ENCODE results near the gene ZNF683. TPM values are rescaled to one million over a fixed set of nuclear protein-coding genes. Genes with fewer than 3 reads are reported as not detected.

The ZNF683 gene
- total and polyA plus RNA-seq, 10 of the 15 experiments (the other 5 are each of a cell fraction or from before 2014, with no cell fraction given) = not detected

- in situ Hi-C loops (cut with MboI) (no loop called here), intact Hi-C loops (cut with micrococcal nuclease; ENCODE audit: unreplicated experiment) (no loop called here)
These were observed 22.2 kb downstream of the ZNF683 start for GRCh38 chr1:26350343-26350700.

More at GRCh38 chr1:26350343-26350700, 22.2 kb downstream of the ZNF683 start:
- H4K20me1 ChIP-seq (ENCODE audit: control insufficient read depth, insufficient read depth) = no peaks in the 10 kb centered on the region
- DNase-seq (ENCODE audit: low read depth, low spot score) = no peak
- 13% methylated on average over 2 of the region's 2 CpGs for WGBS (ENCODE audit: insufficient coverage, insufficient replicate concordance, low lambda C conversion rate, missing lambda C conversion rate)
- H3K9me3 ChIP-seq (replicated peaks; ENCODE audit: control insufficient read depth, insufficient read depth, low read length) = no peaks in the 10 kb centered on the region
- no peak for TF ChIP-seq SUZ12 (IDR thresholded peaks at IDR 0.05; ENCODE audit: unreplicated experiment)
- TF ChIP-seq NR2C2 (IDR thresholded peaks at IDR 0.05; ENCODE audit: borderline replicate concordance, control insufficient read depth, insufficient read length, low read depth) = no peak
- TF ChIP-seq LARP7 (IDR thresholded peaks at IDR 0.05) = no peak
- no peak for TF ChIP-seq EED (IDR thresholded peaks at IDR 0.05; ENCODE audit: low read depth)
- no peak for TF ChIP-seq CBX5 (IDR thresholded peaks at IDR 0.05; ENCODE audit: low read depth)
- TF ChIP-seq ZNF687 (IDR thresholded peaks at IDR 0.05) = no peak
- H3K36me3 ChIP-seq (ENCODE audit: control insufficient read depth in 2 of 2, insufficient read depth in 2 of 2, low read length in 1 of 2) = no peaks in the 10 kb centered on the region
- no peak overlapping the region for H3K27ac ChIP-seq (ENCODE audit: control insufficient read depth, insufficient read depth)
- H2AFZ ChIP-seq (ENCODE audit: control insufficient read depth, low read depth, low read length) = no peak overlapping the region
- SMC1A ChIA-PET (ENCODE audit: uncharacterized antibody, unreplicated experiment) = no interaction called here
- no peak overlapping the region for H3K4me3 ChIP-seq
- CTCF ChIA-PET = interaction anchor here (1.0 to 3.4 kb wide), 3 partner anchors 29 to 66 kb away, joined by 3 to 13 read pairs (median 4); partner anchors contain the start of gene CD52
- FAIRE-seq = no peak
- H3K9ac ChIP-seq (ENCODE audit: control insufficient read depth, insufficient read depth, low read length) = no peak overlapping the region
- no peaks in the 10 kb centered on the region for H3K4me1 ChIP-seq (ENCODE audit: control insufficient read depth, insufficient read depth, low read length)
- no peaks in the 10 kb centered on the region for H3K79me2 ChIP-seq (ENCODE audit: control insufficient read depth, insufficient read depth, low read length)
- BruUV-seq (replicated peaks) = no TSS peak
- RAD21 ChIA-PET (ENCODE audit: unreplicated experiment) = no interaction called here
- ATAC-seq = no peak
- POLR2A ChIA-PET = interaction anchor here (0.6 to 0.7 kb wide), 2 partner anchors 14 to 63 kb away, joined by 4 to 6 read pairs; no protein-coding TSS in a partner anchor
- no peaks in the 10 kb centered on the region for H3K27me3 ChIP-seq (replicated peaks in 1 of 2; ENCODE audit: control insufficient read depth in 2 of 2, insufficient read depth in 2 of 2, low read length in 1 of 2)
- no peak overlapping the region for H3K4me2 ChIP-seq (ENCODE audit: control insufficient read depth, insufficient read depth)
